ENCODE results near the gene TNS1.

GRCh38 chr2:217804791-217805667 lies 197.8 kb downstream of the TNS1 start:
- TF ChIP-seq CTCF (IDR thresholded peaks at IDR 0.05) (no peak), EZH2 (IDR thresholded peaks at IDR 0.05) (no peak), EZH2phosphoT487 (IDR thresholded peaks at IDR 0.05) (no peak)
